Heart right ventricle (tissue), 16 donors: ENCODE measurements around the gene KCTD20. TPM values are rescaled to one million over a fixed set of nuclear protein-coding genes. Genes with fewer than 3 reads are reported as not detected.

ENCODE experiments used
- ATAC-seq, 8 donors: fragments of 200-7000 bp; cut with Tn5 transposase; one replicate each; pipeline ENCODE4 v1.9.1; 2020; ENCODE audit warnings: mild to moderate bottlenecking in 8 of 8, moderate library complexity in 8 of 8, moderate number of reproducible peaks in 1 of 8
- DNase-seq, 2 donors: peaks; one replicate each; pipeline ENCODE4 v3.0.0-alpha.2; 2020
- H3K27ac ChIP-seq, 10 donors: fragments of 200-600 bp; sonication (generic) in 2 of 10; one replicate each; pipeline versions ENCODE4 v1.5.0 to v1.8.0; 2020 to 2022; ENCODE audit warnings: mild to moderate bottlenecking in 3 of 10
- H3K27me3 ChIP-seq, 7 donors: fragments of 200-600 bp; one replicate each; pipeline ENCODE4 v1.8.0; 2021 to 2022; ENCODE audit warnings: mild to moderate bottlenecking in 2 of 7
- H3K36me3 ChIP-seq, 9 donors: fragments of 200-600 bp; sonication (generic) in 1 of 9; one replicate each; pipeline versions ENCODE4 v1.5.0 to v1.8.0; 2020 to 2022; ENCODE audit warnings: mild to moderate bottlenecking in 2 of 9
- H3K4me1 ChIP-seq, 9 donors: fragments of 200-600 bp; sonication (generic) in 1 of 9; one replicate each; pipeline versions ENCODE4 v1.5.0 to v1.8.0; 2020 to 2022; ENCODE audit warnings: mild to moderate bottlenecking in 4 of 9
- H3K4me3 ChIP-seq, 10 donors: fragments of 200-600 bp; sonication (generic) in 2 of 10; one replicate each; pipeline versions ENCODE4 v1.5.0 to v1.8.0; 2020 to 2022; ENCODE audit warnings: mild to moderate bottlenecking in 7 of 10, moderate library complexity in 2 of 10
- H3K9me3 ChIP-seq, 11 donors: fragments of 200-600 bp in 10 of 11; sonication (generic) in 2 of 11; one replicate each; pipeline versions ENCODE4 v1.5.0 to v1.8.0; 2013 to 2022; ENCODE audit warnings: mild to moderate bottlenecking in 2 of 11, control low read depth in 1 of 11, moderate library complexity in 1 of 11
- CTCF ChIP-seq, 9 donors: fragments of 200-600 bp; sonication (generic) in 2 of 9; IDR thresholded peaks; one replicate each; pipeline versions ENCODE4 v1.5.0 to v1.8.0; 2021 to 2022; ENCODE audit warnings: antibody characterized with exemption in 9 of 9, mild to moderate bottlenecking in 5 of 9, moderate library complexity in 1 of 9
- WGBS, 2 donors: extraction: QIAGEN DNeasy Blood & Tissue Kit; methylation state at CpG; one replicate each; pipeline ENCODE4 v1.1.7; 2013; ENCODE audit warnings: inconsistent platforms in 1 of 2; 5-methylcytosine and 5-hydroxymethylcytosine counted together
- intact Hi-C, 10 donors: fragments of 100-400 bp; cut with DNase I; formaldehyde crosslinking; loops; one replicate each; pipeline versions ENCODE4 v1.11.1 to v1.14.2; 2022
- polyA plus RNA-seq, 2 donors: library from polyadenylated mRNA; stranded (reverse); fragments of 200-250 nt; gene quantifications; one replicate each; pipeline ENCODE4 v1.2.3, GENCODE V29; 2013
- total RNA-seq, 10 donors: library from RNA; stranded (reverse); fragmentation: NEBNext Ultra II Directional in 3 of 10; extraction: Animal tissue kit (Norgen Biotek cat#: 25700) in 3 of 10; gene quantifications; one replicate each; pipeline versions ENCODE4 v1.2.1 to v1.2.4, GENCODE V29; 2021 to 2023
- donor health status: Arrhythmogenic right ventricular cardiomyopathy.
- donor health status: ischemic (EF 13 %, LVEDD 7.1; RV severe dilation, severe dysfunction).
- donor health status: healthy with polysubstance abuse.
- donor health status: DM: no; HTN: yes; CAD: no.
- donor health status: DM: no; HTN: no; CAD: no.
- donor health status: ischemic (EF 25% LVEDD 6.9; RV normal size, moderate dysfunction).
- donor health status: ischemic (EF 25% LVEDD 5.7; RV mildly dilated, moderate dysfunction).
- donor health status: healthy.
- donor health status: DM: yes; HTN: yes; CAD: no.
- donor health status: Ischemic cardiomyopathy.
- donor health status: ischemic (EF 35%, LVEDD 5.7; RV mildly dilated, moderate dysfunction).
- donor health status: nonischemic (EF 11% LVEDD 7.7; RV severe dilation, severe dysfunction).
- donor health status: DM: yes; HTN: yes; CAD: no.
- donor health status: PGD.
- donor health status: ischemic (EF 29% LVEDD 5.4; RV normal size, mild dysfunction).
- donor health status: nonischemic (EF 23%, LVEDD 6.1; RV moderate dilation, normal function).

KCTD20 gene
- total and polyA plus RNA-seq, 12 donors, result 8.9 to 36.6 (median 25.1) TPM

- ATAC-seq, result no peak
- H3K27me3 ChIP-seq, result no peaks in the 10 kb centered on the region
- H3K27ac ChIP-seq, result no peak overlapping the region
- no peak for DNase-seq
- intact Hi-C loops, result loop anchor here in 1 of 10 donors (10.0 kb wide), 1 partner anchor 254 kb away; no protein-coding TSS in a partner anchor
- no peaks in the 10 kb centered on the region for H3K9me3 ChIP-seq
- H3K4me1 ChIP-seq, result no peaks in the 10 kb centered on the region
- no peak overlapping the region for H3K4me3 ChIP-seq
- no peaks in the 10 kb centered on the region for H3K36me3 ChIP-seq
- 50 to 60% methylated on average over 2 of the region's 2 CpGs for WGBS, 2 donors
- no peak for TF ChIP-seq CTCF (IDR thresholded peaks at IDR 0.05)
These were observed 12.4 kb upstream of the KCTD20 start for GRCh38 chr6:36430351-36430750.

- intact Hi-C loops, result loop anchor here in 1 of 10 donors (10.0 kb wide), 1 partner anchor 254 kb away; no protein-coding TSS in a partner anchor
- no peak for ATAC-seq
- Histone ChIP-seq H3K27me3 (no peaks in the 10 kb centered on the region), H3K9me3 (no peaks in the 10 kb centered on the region), H3K4me3 (no peak overlapping the region), H3K27ac (no peak overlapping the region), H3K4me1 (no peaks in the 10 kb centered on the region), H3K36me3 (no peaks in the 10 kb centered on the region)
- WGBS, 2 donors, result 83 to 85% methylated on average over 4 of the region's 4 CpGs
- no peak for TF ChIP-seq CTCF (IDR thresholded peaks at IDR 0.05)
- no peak for DNase-seq
These were observed 11.6 kb upstream of the KCTD20 start for GRCh38 chr6:36431197-36431596.

- no peak for DNase-seq
- no peaks in the 10 kb centered on the region for H3K9me3 ChIP-seq
- no peaks in the 10 kb centered on the region for H3K4me1 ChIP-seq
- no peaks in the 10 kb centered on the region for H3K36me3 ChIP-seq
- intact Hi-C loops, result loop anchor here in 1 of 10 donors (10.0 kb wide), 1 partner anchor 253 kb away; no protein-coding TSS in a partner anchor
- no peak for ATAC-seq
- no peak for TF ChIP-seq CTCF (IDR thresholded peaks at IDR 0.05)
- no peak overlapping the region for H3K4me3 ChIP-seq
- 90 to 91% methylated on average over 4 of the region's 4 CpGs for WGBS, 2 donors
- H3K27me3 ChIP-seq, result no peaks in the 10 kb centered on the region
- H3K27ac ChIP-seq, result no peak overlapping the region
These were observed 10.6 kb upstream of the KCTD20 start for GRCh38 chr6:36432151-36432671.

- intact Hi-C loops, result loop anchor here in 1 of 10 donors (10.0 kb wide), 1 partner anchor 248 kb away; no protein-coding TSS in a partner anchor
- Histone ChIP-seq H3K27ac (no peak overlapping the region), H3K4me3 (no peak overlapping the region), H3K36me3 (no peaks in the 10 kb centered on the region), H3K27me3 (no peaks in the 10 kb centered on the region), H3K4me1 (peaks cover 0 to 10% (median 6%) of the 10 kb centered on the region in 9 donors), H3K9me3 (no peaks in the 10 kb centered on the region)
- 71 to 74% methylated on average over 1 of the region's 1 CpG for WGBS, 2 donors
- no peak for TF ChIP-seq CTCF (IDR thresholded peaks at IDR 0.05)
- DNase-seq (no peak), ATAC-seq (no peak)
These were observed 6.3 kb upstream of the KCTD20 start for GRCh38 chr6:36436466-36436865.
